Activated naive CD4-positive, alpha-beta T cell treated with anti-CD3 and anti-CD28 coated beads, Interleukin-2, amount 50 U/mL, for 24 hours (primary cell): ENCODE data around the gene TLNRD1.

Source experiments
- H3K27ac Mint-ChIP-seq: one replicate; pipeline ENCODE4 v1.8.0; 2021; ENCODE audit warnings: mild to moderate bottlenecking, mixed read lengths
- H3K27me3 Mint-ChIP-seq: one replicate; pipeline ENCODE4 v1.8.0; 2021; ENCODE audit warnings: mixed read lengths
- H3K36me3 Mint-ChIP-seq: one replicate; pipeline ENCODE4 v1.8.0; 2021; ENCODE audit warnings: mixed read lengths
- H3K4me1 Mint-ChIP-seq: one replicate; pipeline ENCODE4 v1.8.0; 2021; ENCODE audit warnings: mixed read lengths
- H3K4me3 Mint-ChIP-seq: one replicate; pipeline ENCODE4 v1.8.0; 2021; ENCODE audit warnings: mild to moderate bottlenecking, mixed read lengths
- H3K9me3 Mint-ChIP-seq: one replicate; pipeline ENCODE4 v1.8.0; 2021; ENCODE audit warnings: mixed read lengths

Gene TLNRD1

GRCh38 chr15:80970018-80970657 lies 30.6 kb upstream of the TLNRD1 start:
- Mint-ChIP-seq H3K27me3 (no peaks in the 10 kb centered on the region), H3K9me3 (no peaks in the 10 kb centered on the region), H3K27ac (no peak overlapping the region), H3K4me1 (peaks cover 22% of the 10 kb centered on the region), H3K36me3 (peaks cover 6% of the 10 kb centered on the region), H3K4me3 (no peak overlapping the region)

- Mint-ChIP-seq H3K27me3 (no peaks in the 10 kb centered on the region), H3K9me3 (no peaks in the 10 kb centered on the region), H3K27ac (peak overlapping the region; percentile 23), H3K36me3 (peaks cover 5% of the 10 kb centered on the region), H3K4me3 (no peak overlapping the region), H3K4me1 (peaks cover 27% of the 10 kb centered on the region)
These were observed 30.1 kb upstream of the TLNRD1 start for GRCh38 chr15:80970658-80971057.

GRCh38 chr15:80971143-80971542 lies 29.6 kb upstream of the TLNRD1 start:
- Mint-ChIP-seq H3K36me3 (peaks cover 5% of the 10 kb centered on the region), H3K27ac (peak overlapping the region; percentile 23), H3K27me3 (no peaks in the 10 kb centered on the region)

GRCh38 chr15:80972276-80972675 lies 28.4 kb upstream of the TLNRD1 start:
- H3K4me3 Mint-ChIP-seq, result no peak overlapping the region
- H3K36me3 Mint-ChIP-seq, result peaks cover 2% of the 10 kb centered on the region
- no peak overlapping the region for H3K27ac Mint-ChIP-seq
- no peaks in the 10 kb centered on the region for H3K27me3 Mint-ChIP-seq
- H3K4me1 Mint-ChIP-seq, result peaks cover 38% of the 10 kb centered on the region
- no peaks in the 10 kb centered on the region for H3K9me3 Mint-ChIP-seq

More at GRCh38 chr15:80971143-80971542, 29.6 kb upstream of the TLNRD1 start:
- H3K4me1 Mint-ChIP-seq, result peaks cover 28% of the 10 kb centered on the region
- no peaks in the 10 kb centered on the region for H3K9me3 Mint-ChIP-seq
- no peak overlapping the region for H3K4me3 Mint-ChIP-seq

GRCh38 chr15:80974914-80975313 lies 25.8 kb upstream of the TLNRD1 start:
- Mint-ChIP-seq H3K4me3 (no peak overlapping the region), H3K9me3 (no peaks in the 10 kb centered on the region), H3K27me3 (no peaks in the 10 kb centered on the region), H3K27ac (no peak overlapping the region), H3K4me1 (peaks cover 60% of the 10 kb centered on the region), H3K36me3 (peaks cover 13% of the 10 kb centered on the region)

- Mint-ChIP-seq H3K27me3 (no peaks in the 10 kb centered on the region), H3K4me3 (no peak overlapping the region), H3K27ac (peak overlapping the region; percentile 48), H3K36me3 (peaks cover 13% of the 10 kb centered on the region), H3K9me3 (no peaks in the 10 kb centered on the region), H3K4me1 (peaks cover 57% of the 10 kb centered on the region)
These were observed 23.9 kb upstream of the TLNRD1 start for GRCh38 chr15:80976851-80977250.

- no peaks in the 10 kb centered on the region for H3K9me3 Mint-ChIP-seq
- peaks cover 15% of the 10 kb centered on the region for H3K36me3 Mint-ChIP-seq
- no peak overlapping the region for H3K4me3 Mint-ChIP-seq
- peaks cover 65% of the 10 kb centered on the region for H3K4me1 Mint-ChIP-seq
- peak overlapping the region; percentile 80 for H3K27ac Mint-ChIP-seq
- no peaks in the 10 kb centered on the region for H3K27me3 Mint-ChIP-seq
These were observed 23.1 kb upstream of the TLNRD1 start for GRCh38 chr15:80977627-80978036.

GRCh38 chr15:80978685-80979329 lies 21.9 kb upstream of the TLNRD1 start:
- Mint-ChIP-seq H3K4me3 (no peak overlapping the region), H3K27ac (peak overlapping the region; percentile 89), H3K27me3 (no peaks in the 10 kb centered on the region), H3K9me3 (no peaks in the 10 kb centered on the region), H3K36me3 (peaks cover 15% of the 10 kb centered on the region), H3K4me1 (peaks cover 72% of the 10 kb centered on the region)

GRCh38 chr15:80979538-80980200 lies 21.1 kb upstream of the TLNRD1 start:
- no peaks in the 10 kb centered on the region for H3K27me3 Mint-ChIP-seq
- H3K36me3 Mint-ChIP-seq, result peaks cover 19% of the 10 kb centered on the region
- no peak overlapping the region for H3K4me3 Mint-ChIP-seq
- H3K4me1 Mint-ChIP-seq, result peaks cover 71% of the 10 kb centered on the region
- H3K9me3 Mint-ChIP-seq, result no peaks in the 10 kb centered on the region
- H3K27ac Mint-ChIP-seq, result peak overlapping the region; percentile 89

- Mint-ChIP-seq H3K27ac (peak overlapping the region; percentile 76), H3K4me1 (peaks cover 71% of the 10 kb centered on the region), H3K27me3 (no peaks in the 10 kb centered on the region), H3K4me3 (no peak overlapping the region), H3K9me3 (no peaks in the 10 kb centered on the region), H3K36me3 (peaks cover 19% of the 10 kb centered on the region)
These were observed 18.5 kb upstream of the TLNRD1 start for GRCh38 chr15:80982205-80982604.

GRCh38 chr15:80982839-80983238 lies 17.9 kb upstream of the TLNRD1 start:
- Mint-ChIP-seq H3K4me1 (peaks cover 67% of the 10 kb centered on the region), H3K36me3 (peaks cover 19% of the 10 kb centered on the region), H3K9me3 (no peaks in the 10 kb centered on the region)

GRCh38 chr15:80984856-80985255 lies 15.9 kb upstream of the TLNRD1 start:
- Mint-ChIP-seq H3K27ac (peak overlapping the region; percentile 1), H3K9me3 (no peaks in the 10 kb centered on the region), H3K27me3 (no peaks in the 10 kb centered on the region), H3K4me3 (peak overlapping the region; percentile 47), H3K36me3 (peaks cover 11% of the 10 kb centered on the region), H3K4me1 (peaks cover 60% of the 10 kb centered on the region)

More at GRCh38 chr15:80982839-80983238, 17.9 kb upstream of the TLNRD1 start:
- Mint-ChIP-seq H3K27me3 (no peaks in the 10 kb centered on the region), H3K27ac (no peak overlapping the region), H3K4me3 (no peak overlapping the region)

GRCh38 chr15:80985981-80986380 lies 14.7 kb upstream of the TLNRD1 start:
- no peaks in the 10 kb centered on the region for H3K27me3 Mint-ChIP-seq
- peak overlapping the region; percentile 13 for H3K4me3 Mint-ChIP-seq
- H3K4me1 Mint-ChIP-seq, result peaks cover 63% of the 10 kb centered on the region
- H3K36me3 Mint-ChIP-seq, result peaks cover 11% of the 10 kb centered on the region
- no peaks in the 10 kb centered on the region for H3K9me3 Mint-ChIP-seq
- H3K27ac Mint-ChIP-seq, result no peak overlapping the region

GRCh38 chr15:80986487-80986886 lies 14.2 kb upstream of the TLNRD1 start:
- H3K9me3 Mint-ChIP-seq, result no peaks in the 10 kb centered on the region
- H3K4me3 Mint-ChIP-seq, result peak overlapping the region; percentile 56
- H3K36me3 Mint-ChIP-seq, result peaks cover 11% of the 10 kb centered on the region
- no peak overlapping the region for H3K27ac Mint-ChIP-seq
- no peaks in the 10 kb centered on the region for H3K27me3 Mint-ChIP-seq
- peaks cover 68% of the 10 kb centered on the region for H3K4me1 Mint-ChIP-seq

- Mint-ChIP-seq H3K27me3 (no peaks in the 10 kb centered on the region), H3K36me3 (peaks cover 8% of the 10 kb centered on the region), H3K9me3 (no peaks in the 10 kb centered on the region), H3K4me1 (peaks cover 63% of the 10 kb centered on the region), H3K4me3 (peak overlapping the region; percentile 90), H3K27ac (peak overlapping the region; percentile 94)
These were observed 12.5 kb upstream of the TLNRD1 start for GRCh38 chr15:80988148-80988796.
